RCC 7860 (cell line): ENCODE data around the gene DEGS1.

ENCODE experiments used
- DNase-seq: peaks from one replicate; pipeline ENCODE4 v3.0.0-alpha.2; 2015; ENCODE audit warnings: low spot score
- FAIRE-seq: peaks from 2 replicates; lab custom pipeline; 2012; peaks lifted over from hg19 to GRCh38; lab: Jason Lieb, UNC

The DEGS1 gene

DNA sequence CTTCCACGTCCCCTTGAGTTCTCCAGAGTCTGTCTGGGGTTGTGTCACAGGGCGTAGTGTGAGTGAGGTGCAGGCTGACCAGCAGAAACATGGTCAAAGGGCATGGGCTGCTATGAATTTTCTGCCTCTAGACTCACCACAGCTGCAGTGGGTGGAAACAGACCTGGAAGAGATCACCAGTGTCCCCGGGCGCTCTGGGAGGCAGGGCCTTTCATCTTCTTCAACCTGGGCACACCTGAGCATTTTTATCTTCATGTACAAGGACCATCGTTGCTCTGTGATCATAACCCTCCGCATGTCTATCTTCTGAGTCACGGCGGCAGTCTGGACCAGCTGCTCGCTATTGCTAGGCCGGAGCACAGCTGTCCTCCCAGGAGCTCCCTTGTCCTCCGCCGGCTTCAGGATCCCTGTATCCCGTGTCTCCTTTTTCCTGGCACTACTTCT lies 29.6 kb downstream of the DEGS1 start:
- FAIRE-seq (no peak), DNase-seq (no peak)

DNA sequence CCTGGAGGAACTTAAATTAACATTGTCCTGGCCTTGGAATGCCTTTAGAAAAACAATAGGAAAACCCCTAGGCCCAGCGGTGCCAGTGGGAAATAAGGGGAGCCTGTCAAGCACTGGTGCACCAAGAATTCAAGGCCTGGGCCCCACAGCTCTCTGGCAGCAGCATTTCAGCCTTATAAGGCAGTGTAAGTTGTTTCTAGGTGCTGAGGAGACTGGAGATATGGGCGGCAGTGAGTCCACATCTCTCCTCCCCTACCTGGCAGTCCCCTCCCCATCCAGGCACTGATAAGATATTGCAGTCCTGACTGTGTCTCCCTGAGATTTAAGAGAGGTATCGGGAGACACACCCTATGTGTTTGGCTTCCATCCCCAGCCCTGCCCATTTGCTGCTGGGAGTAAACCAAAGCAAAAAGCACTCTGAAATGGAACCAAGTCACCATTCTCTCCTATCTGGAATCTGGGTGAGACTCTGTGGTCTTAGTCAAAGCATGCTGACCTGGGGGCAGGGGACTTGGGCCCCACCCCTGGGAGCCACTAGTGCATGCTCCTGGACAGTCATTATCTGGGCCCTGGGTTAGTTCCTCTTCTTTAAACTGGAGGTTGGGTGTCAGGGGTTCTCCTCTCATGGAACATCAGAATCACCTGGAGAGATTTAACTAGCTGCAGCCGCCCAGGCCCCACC lies 30.5 kb downstream of the DEGS1 start:
- DNase-seq (no peak), FAIRE-seq (no peak)

DNA sequence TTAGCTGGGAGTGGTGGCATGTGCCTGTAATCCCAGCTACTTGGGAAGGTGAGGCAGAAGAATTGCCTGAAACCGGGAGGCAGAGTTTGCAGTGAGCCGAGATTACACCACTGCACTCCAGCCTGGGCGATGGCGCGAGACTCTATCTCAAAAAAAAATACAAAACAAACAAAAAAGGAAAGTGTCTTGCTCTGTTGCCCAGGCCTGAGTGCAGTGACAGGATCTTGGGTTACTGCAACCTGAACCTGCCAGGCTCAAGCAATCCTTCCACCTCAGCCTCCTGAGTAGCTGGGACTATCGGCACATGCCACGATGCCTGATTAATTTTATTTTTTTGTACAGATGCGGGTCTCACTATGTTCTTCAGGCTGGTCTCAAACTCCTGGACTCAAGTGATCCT lies 33.3 kb downstream of the DEGS1 start:
- no peak for FAIRE-seq

DNA sequence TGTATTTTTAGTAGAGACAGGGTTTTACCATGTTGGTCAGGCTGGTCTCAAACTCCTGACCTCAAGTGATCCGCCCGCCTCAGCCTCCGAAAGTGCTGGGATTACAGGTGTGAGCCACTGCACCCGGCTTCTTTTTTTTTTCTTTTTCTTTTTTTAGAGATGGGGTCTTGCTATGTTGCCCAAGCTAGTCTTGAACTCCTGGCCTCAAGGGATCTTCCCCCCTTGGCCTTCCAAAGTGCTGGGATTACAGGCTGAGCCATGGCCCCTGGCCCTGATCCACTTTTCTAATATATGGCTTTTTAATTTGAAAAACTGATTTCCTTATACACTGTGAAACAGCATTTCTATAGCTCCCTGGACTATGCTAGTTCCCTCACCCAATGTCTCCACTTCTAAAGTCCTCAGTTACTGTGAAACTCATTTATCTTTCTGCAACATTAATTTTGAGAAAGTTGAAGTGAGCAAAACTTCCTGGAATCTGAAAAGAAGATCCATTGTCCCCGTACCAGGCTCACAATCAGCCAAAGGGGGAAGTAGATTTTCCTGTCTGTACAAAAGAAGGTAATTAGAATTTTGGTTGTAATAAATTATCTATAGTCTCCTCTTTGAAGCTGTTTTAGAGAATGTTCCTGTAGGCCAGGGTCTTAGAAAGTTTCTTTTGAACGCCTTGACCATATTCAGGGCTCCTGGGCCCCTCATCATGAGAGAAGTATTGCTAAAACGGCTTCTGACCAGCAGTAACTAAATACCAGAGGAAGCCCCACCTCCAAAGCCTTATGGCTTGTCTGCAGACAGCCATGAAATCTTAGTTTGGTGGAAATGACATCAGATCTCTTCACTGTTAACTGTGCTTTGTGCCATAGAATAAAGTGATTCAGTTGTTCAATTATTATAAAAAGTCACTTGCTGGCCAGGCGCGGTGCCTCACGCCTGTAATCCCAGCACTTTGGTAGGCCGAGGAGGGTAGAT lies 34.9 kb downstream of the DEGS1 start:
- DNase-seq = no peak

More for the DNA sequence above, 33.3 kb downstream of the DEGS1 start:
- DNase-seq = no peak

DNA sequence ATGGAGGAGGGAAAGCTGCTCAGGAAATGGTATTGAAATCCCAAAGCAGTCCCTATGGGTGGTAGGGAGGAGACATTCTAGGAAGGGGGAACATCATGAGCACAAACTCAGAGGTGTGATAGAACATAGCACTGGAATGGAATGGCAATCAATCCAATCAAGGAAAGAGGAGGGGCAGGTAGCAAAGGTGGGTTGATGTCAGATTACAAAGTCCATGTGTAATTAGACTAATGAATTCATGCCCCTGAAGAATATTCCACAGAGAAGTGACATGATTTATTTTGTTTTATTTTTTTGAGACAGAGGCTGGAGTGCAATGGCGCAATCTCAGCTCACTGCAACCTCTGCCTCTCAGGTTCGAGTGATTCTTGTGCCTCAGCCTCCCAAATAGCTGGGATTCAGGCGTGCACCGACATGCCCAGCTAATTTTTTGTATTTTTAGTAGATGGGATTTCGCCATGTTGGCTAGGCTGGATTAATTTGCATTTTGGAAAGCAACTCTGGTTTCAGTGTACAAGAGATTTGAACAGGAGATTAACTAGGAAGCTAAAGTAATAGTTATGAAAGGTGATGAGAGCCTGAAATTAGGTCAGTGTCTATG lies 36.1 kb downstream of the DEGS1 start:
- no peak for DNase-seq
- no peak for FAIRE-seq

More for the DNA sequence above, 34.9 kb downstream of the DEGS1 start:
- no peak for FAIRE-seq

DNA sequence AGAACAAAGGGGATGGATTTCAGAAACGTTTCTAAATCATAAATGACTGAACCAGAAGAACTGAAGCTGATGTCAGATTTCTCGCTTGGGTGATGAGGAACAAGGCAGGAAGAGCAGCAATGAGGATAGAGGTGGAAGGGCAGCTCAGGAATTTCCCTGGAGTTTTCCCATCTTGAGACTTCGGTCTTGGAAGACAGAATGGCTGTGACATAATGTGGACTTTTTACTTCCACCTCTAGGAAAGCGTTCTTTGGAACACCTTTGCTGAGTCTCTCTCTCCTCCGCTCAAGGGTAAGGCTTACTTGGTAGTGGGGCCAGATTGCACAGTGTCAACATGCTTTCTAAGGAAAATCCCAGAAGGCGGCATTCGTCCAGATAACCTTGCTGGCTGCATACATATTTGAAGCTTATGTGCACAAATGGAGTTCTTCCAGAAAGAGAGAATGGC lies 36.6 kb downstream of the DEGS1 start:
- FAIRE-seq (no peak), DNase-seq (peak; percentile 25)

DNA sequence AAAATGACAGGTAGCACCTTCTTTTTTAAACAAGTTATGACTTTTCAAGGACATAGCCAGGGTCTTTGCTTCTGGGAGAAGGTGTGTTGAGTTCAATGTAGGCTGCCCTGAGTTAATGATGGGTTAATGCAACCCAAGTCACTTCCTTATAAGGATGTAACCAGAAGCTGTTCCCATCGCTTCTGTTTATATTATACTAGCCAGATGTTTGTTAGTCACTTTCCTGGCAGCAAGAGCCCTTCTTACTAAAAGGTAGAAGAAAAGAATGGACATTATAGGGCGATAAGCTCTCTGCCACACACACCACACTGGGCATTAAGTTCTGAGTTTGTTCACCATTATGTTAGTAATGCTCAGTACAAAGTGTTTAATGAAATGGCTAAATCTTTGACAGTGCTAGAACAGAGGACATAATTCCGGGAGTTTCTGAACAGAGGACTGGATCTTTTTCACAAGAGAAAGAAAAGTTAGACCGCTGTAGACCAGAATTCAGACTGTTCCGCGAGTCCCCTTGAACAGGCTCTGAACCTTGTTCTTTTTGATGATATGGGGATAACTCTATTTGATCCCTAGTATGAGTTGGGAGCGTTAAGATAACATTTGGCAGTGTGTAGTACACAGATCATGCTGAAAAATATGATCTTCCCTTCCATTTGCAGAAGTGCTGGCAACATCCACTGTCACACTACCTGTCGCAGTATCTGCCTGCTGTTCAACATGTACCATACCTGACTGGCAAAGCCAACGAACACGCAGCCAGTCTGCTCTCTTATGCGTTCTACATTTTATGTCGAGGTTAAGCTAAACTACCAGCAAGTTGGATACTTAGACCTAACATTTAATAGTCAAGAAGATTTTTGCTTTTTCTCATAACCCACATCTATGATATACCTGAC lies 41.0 kb downstream of the DEGS1 start:
- DNase-seq (no peak), FAIRE-seq (no peak)

DNA sequence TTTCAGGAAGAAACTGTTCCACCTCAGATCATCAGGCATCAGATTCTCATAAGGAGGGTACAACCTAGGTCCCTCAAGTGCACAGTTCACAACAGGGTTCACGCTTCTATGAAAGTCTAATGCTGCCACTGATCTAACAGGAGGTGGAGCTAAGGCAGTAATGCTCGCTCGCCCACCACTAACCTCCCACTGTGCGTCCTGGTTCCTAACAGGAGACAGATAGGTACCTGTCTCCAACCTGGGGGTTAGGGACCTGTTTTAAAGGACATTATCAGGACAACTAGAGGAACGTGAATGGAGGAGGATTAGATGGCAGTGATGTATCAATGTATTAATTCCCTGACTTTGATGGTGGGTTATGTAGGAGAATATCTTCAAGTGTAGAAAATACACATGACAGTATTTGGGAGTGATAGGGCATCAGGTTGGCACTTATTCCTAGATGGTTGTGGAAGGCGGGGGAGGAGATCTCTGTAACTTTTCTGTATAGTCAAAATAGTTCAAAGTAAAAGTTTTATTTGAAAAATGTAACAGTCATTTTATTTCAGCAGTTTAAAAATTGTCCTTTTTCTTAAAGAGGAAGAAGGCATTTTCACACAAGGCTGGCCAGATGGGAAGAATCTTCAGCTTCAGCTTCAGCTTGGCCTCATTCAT lies 43.9 kb downstream of the DEGS1 start:
- FAIRE-seq (no peak), DNase-seq (no peak)

DNA sequence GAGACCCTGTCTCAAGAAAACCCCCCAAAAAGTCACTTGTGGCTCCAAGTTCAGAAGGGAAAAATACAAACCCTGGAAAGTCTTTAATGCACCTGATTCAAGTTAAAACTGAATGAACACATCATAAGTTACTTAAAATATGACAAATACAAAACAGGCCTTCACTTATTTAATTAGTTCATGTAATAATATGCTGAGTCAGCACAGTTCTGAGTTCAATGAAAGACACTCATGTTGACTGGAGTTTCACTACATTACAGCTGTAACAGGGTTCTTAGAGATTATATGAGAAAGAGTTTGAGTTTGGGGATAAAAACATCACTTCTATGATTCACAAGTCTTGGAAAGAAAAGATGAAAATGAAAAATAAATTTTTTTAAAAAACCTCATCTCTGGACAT lies 51.0 kb downstream of the DEGS1 start:
- FAIRE-seq (no peak), DNase-seq (no peak)

DNA sequence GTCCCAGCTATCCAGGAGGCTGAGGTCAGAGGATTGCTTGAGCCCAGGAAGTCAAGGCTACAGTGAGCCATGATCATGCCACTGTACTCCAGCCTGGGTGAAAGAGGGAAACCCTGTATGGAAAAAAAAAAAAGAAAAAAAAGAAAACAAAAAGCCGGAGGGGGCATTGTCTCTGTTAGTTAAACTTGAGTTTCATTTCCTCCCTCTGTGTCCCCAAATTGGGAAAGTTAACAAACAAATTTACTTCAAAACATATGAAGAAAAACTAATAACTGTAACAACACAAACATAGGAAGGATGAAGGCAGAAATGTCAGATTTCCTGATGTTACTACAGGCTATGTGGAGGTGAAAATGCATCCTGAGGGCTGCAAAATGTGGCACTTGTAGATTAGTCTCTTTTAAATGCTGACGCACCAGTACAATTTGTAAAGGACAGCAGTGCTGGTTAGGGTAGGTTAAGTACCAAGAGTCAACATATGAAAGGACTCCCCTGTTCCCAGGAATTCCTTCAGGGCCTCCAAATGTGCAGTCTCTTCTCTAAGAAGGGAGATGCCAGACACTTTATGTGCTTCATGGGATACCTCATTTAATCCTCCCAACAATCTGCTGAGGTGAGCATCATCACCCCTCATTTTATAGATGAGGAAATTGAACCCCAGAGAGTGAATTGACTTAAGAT lies 52.9 kb downstream of the DEGS1 start:
- FAIRE-seq = no peak
- DNase-seq = no peak

DNA sequence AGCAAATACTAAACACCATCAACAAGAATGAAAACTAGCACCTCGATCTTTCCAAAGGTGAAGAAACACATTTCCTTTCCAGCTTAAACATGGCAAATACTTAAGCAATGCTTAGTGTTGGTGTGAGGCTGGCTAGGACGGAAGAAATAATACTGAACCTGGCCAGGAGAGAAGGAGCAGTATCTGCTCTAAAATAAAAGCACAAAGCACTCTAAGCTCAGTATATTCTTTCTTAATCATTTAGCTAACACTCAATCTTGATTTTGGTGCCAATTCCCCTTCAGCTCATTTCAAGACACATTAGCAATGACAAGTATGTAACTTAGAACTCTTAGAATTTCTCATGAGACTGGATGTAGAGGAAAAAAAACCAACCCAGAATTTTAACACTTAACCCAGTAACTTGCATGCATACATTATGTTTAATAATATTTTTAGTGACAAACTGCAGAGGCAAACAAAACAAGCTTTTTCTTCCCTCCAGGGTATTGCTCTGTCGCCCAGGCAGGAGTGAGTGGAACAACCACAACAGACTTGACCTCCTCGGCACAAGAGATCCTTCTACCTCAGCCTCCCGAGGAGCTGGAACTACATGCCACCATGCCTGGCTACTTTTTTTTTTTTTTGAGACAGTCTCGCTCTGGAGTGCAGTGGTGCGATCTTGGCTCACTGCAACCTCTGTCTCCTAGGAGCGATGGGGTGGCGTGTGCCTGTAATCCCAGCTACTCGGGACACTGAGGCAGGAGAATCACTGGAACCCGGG lies 54.3 kb downstream of the DEGS1 start:
- DNase-seq (no peak), FAIRE-seq (no peak)

DNA sequence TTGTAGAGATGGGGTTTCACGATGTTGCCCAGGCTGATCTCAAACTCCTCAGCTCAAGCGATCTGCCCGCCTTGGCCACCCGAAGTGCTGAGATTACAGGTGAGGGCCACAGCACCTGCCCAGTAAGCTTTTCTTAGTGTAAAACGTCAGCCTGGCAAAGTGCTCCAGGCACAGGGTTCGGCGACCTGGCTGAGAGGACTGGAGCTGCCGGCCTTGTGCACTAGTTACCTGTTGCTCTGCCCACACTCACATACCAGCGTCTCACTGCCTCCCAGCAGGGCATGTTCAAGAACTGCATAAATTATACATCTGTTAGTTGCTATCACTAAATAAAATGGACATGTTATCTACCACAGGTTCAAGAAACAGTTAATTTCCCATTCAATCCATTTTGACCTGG lies 55.2 kb downstream of the DEGS1 start:
- FAIRE-seq = no peak

DNA sequence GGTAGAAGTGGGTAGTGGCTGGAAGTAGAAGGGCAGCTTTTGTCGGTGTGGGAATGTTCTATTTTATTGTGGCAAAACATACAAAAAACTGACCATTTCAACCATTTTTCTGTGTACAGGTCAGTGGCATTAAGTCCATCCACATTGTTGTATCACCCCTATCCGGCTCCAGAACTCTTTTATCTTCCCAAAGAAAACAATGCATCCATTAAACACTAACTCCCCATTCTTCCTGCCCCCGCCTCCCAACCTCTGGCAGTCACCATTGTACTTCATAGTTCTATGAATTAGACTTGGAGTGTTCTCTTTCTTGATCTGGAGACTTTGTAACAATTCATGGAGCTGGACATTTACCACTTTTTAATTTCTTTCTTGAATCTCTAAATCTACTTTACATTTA lies 55.7 kb downstream of the DEGS1 start:
- no peak for FAIRE-seq
- no peak for DNase-seq

More for the DNA sequence above, 55.2 kb downstream of the DEGS1 start:
- DNase-seq = no peak
